Immature natural killer cell (primary cell): ENCODE measurements around the gene KIF2C. TPM values are rescaled to one million over a fixed set of nuclear protein-coding genes. Genes with fewer than 3 reads are reported as not detected.
A peak's percentile ranks its signal among the peaks of the same experiment; 100 is the strongest.
"Not testable (repeated sequence)": the region's sequence is repeated elsewhere in the genome, so short reads cannot be mapped to it uniquely, and the experiment has no call there.

Experiments used
- DNase-seq, 3 donors: peaks; one replicate each; pipeline ENCODE4 v3.0.0; 2022; ENCODE audit warnings: mixed read lengths in 1 of 3
- H3K27ac Mint-ChIP-seq, 6 donors: one replicate each; pipeline ENCODE4 v1.8.0; 2020; ENCODE audit warnings: mixed read lengths in 6 of 6, mild to moderate bottlenecking in 5 of 6, inconsistent platforms in 4 of 6, moderate library complexity in 3 of 6
- H3K27me3 Mint-ChIP-seq, 3 donors: one replicate each; pipeline ENCODE4 v1.8.0; 2020 to 2021; ENCODE audit warnings: low read depth in 3 of 3, mild to moderate bottlenecking in 3 of 3, mixed read lengths in 3 of 3, moderate library complexity in 3 of 3, inconsistent platforms in 1 of 3
- H3K36me3 Mint-ChIP-seq, 3 donors: one replicate each; pipeline ENCODE4 v1.8.0; 2020; ENCODE audit warnings: mixed read lengths in 3 of 3, inconsistent platforms in 2 of 3, mild to moderate bottlenecking in 2 of 3
- H3K4me1 Mint-ChIP-seq, 2 donors: one replicate each; pipeline ENCODE4 v1.8.0; 2020; ENCODE audit warnings: inconsistent platforms in 2 of 2, mild to moderate bottlenecking in 2 of 2, mixed read lengths in 2 of 2, moderate library complexity in 1 of 2
- H3K4me3 Mint-ChIP-seq, 5 donors: one replicate each; pipeline ENCODE4 v1.8.0; 2020; ENCODE audit warnings: mild to moderate bottlenecking in 5 of 5, mixed read lengths in 5 of 5, inconsistent platforms in 3 of 5, moderate library complexity in 3 of 5
- H3K9me3 Mint-ChIP-seq, 6 donors: one replicate each; pipeline ENCODE4 v1.8.0; 2020; ENCODE audit warnings: mild to moderate bottlenecking in 6 of 6, mixed read lengths in 6 of 6, inconsistent platforms in 4 of 6, moderate library complexity in 3 of 6
- polyA plus RNA-seq, 3 donors: library from polyadenylated mRNA; unstranded; fragments of 300-500 nt; fragmentation: Illumina TruSeq; gene quantifications; one replicate each; pipeline ENCODE4 v1.2.3, GENCODE V29; 2021

Gene KIF2C
- 1 to 10 TPM in 1 of 3 donors, under 1 TPM in 1, not detected in 1; 0.51 to 1.1 TPM for polyA plus RNA-seq

- Mint-ChIP-seq H3K27ac (peak within 1 kb of the TSS; percentile 94 to 97 (median 95)), H3K4me1 (peaks cover 17 to 20% of the 10 kb centered on the region in 2 donors), H3K9me3 (no peaks in the 10 kb centered on the region), H3K36me3 (no peaks in the 10 kb centered on the region), H3K4me3 (peak within 1 kb of the TSS; percentile 93 to 97 (median 95)), H3K27me3 (peaks cover 0 to 13% (median 2%) of the 10 kb centered on the region in 3 donors)
- peak; percentile 94 to 95 (median 94) for DNase-seq
Observed at GRCh38 chr1:44739307-44740178, at the start of gene KIF2C. Gene KIF2C, plus strand, starts transcription at chr1:44739837. Its CDS starts 96 bp downstream, at chr1:44739933.

DNA sequence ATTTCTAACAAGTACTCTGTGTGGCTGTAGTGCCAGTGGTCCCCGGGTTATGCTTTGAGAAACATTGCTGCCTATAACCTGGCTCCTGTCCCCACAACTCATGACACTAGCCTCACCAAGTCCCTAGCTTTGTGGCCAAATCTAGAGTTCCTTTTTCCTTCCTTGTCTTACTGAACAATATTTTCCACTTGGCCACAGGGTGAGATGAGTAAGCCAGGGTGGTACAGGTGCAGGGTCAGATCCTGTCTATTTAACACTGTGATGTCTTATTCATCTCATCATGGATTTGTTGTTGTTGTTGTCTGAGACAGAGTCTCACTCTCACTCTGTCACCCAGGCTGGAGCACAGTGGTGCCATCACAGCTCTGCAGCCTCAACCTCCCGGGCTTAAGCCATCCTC, 46.5 kb upstream of the KIF2C start:
- DNase-seq, result no peak
- H3K36me3 Mint-ChIP-seq, result no peaks in the 10 kb centered on the region
- H3K27me3 Mint-ChIP-seq, result peaks cover 1 to 5% (median 4%) of the 10 kb centered on the region in 3 donors
- H3K4me1 Mint-ChIP-seq, result peaks cover 24 to 25% of the 10 kb centered on the region in 2 donors
- H3K27ac Mint-ChIP-seq, result peak overlapping the region in 1 of 6 donors; percentile 6
- no peaks in the 10 kb centered on the region for H3K9me3 Mint-ChIP-seq
- no peak overlapping the region for H3K4me3 Mint-ChIP-seq

DNA sequence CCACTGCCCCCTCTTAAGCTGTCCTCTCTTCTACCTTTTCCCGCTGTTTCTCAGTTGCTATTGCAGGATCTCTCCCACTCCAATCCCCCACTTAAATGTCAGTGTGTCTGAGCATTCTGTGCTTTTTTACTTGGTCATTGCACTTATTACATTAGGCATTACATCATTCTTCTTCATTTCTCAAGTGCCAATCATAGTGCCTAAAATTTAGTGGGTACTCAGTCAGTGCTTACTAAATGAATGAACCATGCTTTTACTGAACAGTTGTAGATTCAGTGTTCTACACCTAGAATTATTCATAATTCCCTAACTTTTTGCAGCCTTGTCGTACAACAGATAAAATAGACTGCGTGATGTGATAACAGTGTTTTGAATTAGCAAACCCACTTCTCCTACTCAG, 45.7 kb upstream of the KIF2C start:
- no peak for DNase-seq
- peaks cover 1 to 5% (median 4%) of the 10 kb centered on the region in 3 donors for H3K27me3 Mint-ChIP-seq
- no peaks in the 10 kb centered on the region for H3K36me3 Mint-ChIP-seq
- no peaks in the 10 kb centered on the region for H3K9me3 Mint-ChIP-seq
- no peak overlapping the region for H3K4me3 Mint-ChIP-seq
- H3K4me1 Mint-ChIP-seq, result peaks cover 25 to 27% of the 10 kb centered on the region in 2 donors
- no peak overlapping the region for H3K27ac Mint-ChIP-seq

GRCh38 chr1:44694863-44695478, 44.7 kb upstream of the KIF2C start:
- peak overlapping the region in 4 of 6 donors; percentile 4 to 41 (median 30) for H3K27ac Mint-ChIP-seq
- peaks cover 25 to 27% of the 10 kb centered on the region in 2 donors for H3K4me1 Mint-ChIP-seq
- H3K27me3 Mint-ChIP-seq, result peaks cover 1 to 5% (median 4%) of the 10 kb centered on the region in 3 donors
- no peaks in the 10 kb centered on the region for H3K36me3 Mint-ChIP-seq
- no peak for DNase-seq
- H3K4me3 Mint-ChIP-seq, result peak overlapping the region in 1 of 5 donors; percentile 10
- H3K9me3 Mint-ChIP-seq, result no peaks in the 10 kb centered on the region

GRCh38 chr1:44695671-44696070, 44.0 kb upstream of the KIF2C start:
- peaks cover 1 to 4% (median 3%) of the 10 kb centered on the region in 3 donors for H3K27me3 Mint-ChIP-seq
- H3K4me1 Mint-ChIP-seq, result peaks cover 25 to 27% of the 10 kb centered on the region in 2 donors
- H3K9me3 Mint-ChIP-seq, result no peaks in the 10 kb centered on the region
- no peaks in the 10 kb centered on the region for H3K36me3 Mint-ChIP-seq
- DNase-seq, result no peak
- no peak overlapping the region for H3K4me3 Mint-ChIP-seq
- peak overlapping the region in 5 of 6 donors; percentile 87 to 93 (median 90) for H3K27ac Mint-ChIP-seq

DNA sequence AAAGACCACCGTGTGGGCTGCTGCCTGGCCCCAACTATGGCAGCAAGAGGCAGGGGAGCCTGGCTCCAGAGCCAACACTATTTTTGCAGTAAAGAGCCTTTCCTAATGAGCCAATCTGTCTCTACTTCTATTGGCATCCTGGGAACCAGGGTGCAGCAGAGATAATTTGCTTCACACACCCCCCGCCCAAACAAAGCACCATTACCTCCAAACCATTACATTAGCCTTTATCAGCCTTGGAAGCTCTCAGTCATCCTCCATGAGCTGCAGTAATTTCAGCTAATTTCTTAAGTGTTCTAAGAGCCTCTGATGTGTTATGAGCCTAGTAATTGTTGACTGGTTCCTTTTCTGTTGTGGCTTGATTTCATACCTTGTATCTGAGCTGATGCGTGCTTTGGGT, 43.5 kb upstream of the KIF2C start:
- Mint-ChIP-seq H3K27ac (peak overlapping the region; percentile 84 to 93 (median 90)), H3K4me3 (peak overlapping the region in 1 of 5 donors; percentile 76), H3K9me3 (no peaks in the 10 kb centered on the region), H3K27me3 (peaks cover 1 to 4% (median 4%) of the 10 kb centered on the region in 3 donors), H3K36me3 (no peaks in the 10 kb centered on the region), H3K4me1 (peaks cover 25 to 27% of the 10 kb centered on the region in 2 donors)
- no peak for DNase-seq

- Mint-ChIP-seq H3K9me3 (no peaks in the 10 kb centered on the region), H3K4me1 (peaks cover 25 to 27% of the 10 kb centered on the region in 2 donors), H3K27ac (peak overlapping the region; percentile 79 to 93 (median 90)), H3K27me3 (peaks cover 0 to 7% (median 1%) of the 10 kb centered on the region in 3 donors), H3K36me3 (no peaks in the 10 kb centered on the region), H3K4me3 (peak overlapping the region; percentile 37 to 76 (median 73))
- DNase-seq, result peak; percentile 41 to 63 (median 50)
Observed at GRCh38 chr1:44696789-44697345, 42.8 kb upstream of the KIF2C start.

- no peaks in the 10 kb centered on the region for H3K36me3 Mint-ChIP-seq
- peaks cover 0 to 9% (median 1%) of the 10 kb centered on the region in 3 donors for H3K27me3 Mint-ChIP-seq
- H3K9me3 Mint-ChIP-seq, result no peaks in the 10 kb centered on the region
- peak overlapping the region in 5 of 6 donors; percentile 84 to 93 (median 90) for H3K27ac Mint-ChIP-seq
- no peak overlapping the region for H3K4me3 Mint-ChIP-seq
- DNase-seq, result no peak
- H3K4me1 Mint-ChIP-seq, result peaks cover 25 to 27% of the 10 kb centered on the region in 2 donors
Observed at GRCh38 chr1:44698138-44698537, 41.5 kb upstream of the KIF2C start.

DNA sequence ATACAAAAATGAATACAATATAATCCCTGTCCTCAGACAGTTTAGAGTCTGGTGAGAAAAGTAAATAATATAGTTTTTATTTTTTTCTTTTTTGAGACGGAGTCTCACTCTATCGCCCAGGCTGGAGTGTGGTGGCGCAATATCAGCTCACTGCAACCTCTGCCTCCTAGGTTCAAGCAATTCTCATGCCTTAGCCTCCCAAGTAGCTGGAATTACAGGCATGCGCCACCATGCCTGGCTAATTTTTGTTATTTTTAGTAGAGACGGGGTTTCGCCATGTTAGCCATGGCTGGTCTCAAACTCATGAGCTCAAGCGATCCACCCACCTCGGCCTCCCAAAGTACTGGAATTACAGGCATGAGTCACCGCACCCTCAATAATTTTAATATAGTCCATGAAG, 40.3 kb upstream of the KIF2C start:
- not testable (repeated sequence) for H3K9me3 Mint-ChIP-seq, H3K36me3 Mint-ChIP-seq, H3K27ac Mint-ChIP-seq

GRCh38 chr1:44700573-44700972, 39.1 kb upstream of the KIF2C start:
- Mint-ChIP-seq H3K9me3 (no peaks in the 10 kb centered on the region), H3K4me1 (peaks cover 23 to 27% of the 10 kb centered on the region in 2 donors), H3K36me3 (no peaks in the 10 kb centered on the region), H3K27ac (no peak overlapping the region), H3K27me3 (peaks cover 0 to 9% (median 0%) of the 10 kb centered on the region in 3 donors), H3K4me3 (no peak overlapping the region)
- DNase-seq, result no peak

More for the DNA sequence above, 40.3 kb upstream of the KIF2C start:
- peaks cover 25 to 27% of the 10 kb centered on the region in 2 donors for H3K4me1 Mint-ChIP-seq
- DNase-seq, H3K27me3 Mint-ChIP-seq, H3K4me3 Mint-ChIP-seq: not testable (repeated sequence)

DNA sequence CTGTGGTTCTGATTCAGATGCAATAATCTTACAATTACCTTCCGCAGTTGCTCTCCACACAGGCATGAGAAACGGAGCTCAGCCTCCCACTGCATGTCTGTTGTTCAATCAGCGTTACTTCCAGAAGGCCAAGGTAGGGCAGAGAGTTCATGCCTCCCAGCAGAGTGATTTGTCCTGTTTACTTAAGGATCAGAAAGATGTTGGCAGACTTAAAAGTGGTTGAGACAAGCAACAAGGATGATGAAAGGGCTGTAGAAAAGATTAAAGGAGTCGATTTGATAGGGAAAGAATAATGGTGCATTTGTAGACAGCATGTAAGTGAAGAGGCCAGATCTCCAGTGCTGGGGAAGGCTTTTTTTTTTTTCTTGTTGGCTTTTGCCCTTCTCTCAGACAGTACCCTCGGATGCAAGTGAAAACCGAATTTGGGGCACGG, 38.5 kb upstream of the KIF2C start:
- Mint-ChIP-seq H3K4me3 (no peak overlapping the region), H3K36me3 (no peaks in the 10 kb centered on the region), H3K27ac (peak overlapping the region in 1 of 6 donors; percentile 53), H3K4me1 (peaks cover 19 to 22% of the 10 kb centered on the region in 2 donors), H3K27me3 (peaks cover 0 to 9% (median 0%) of the 10 kb centered on the region in 3 donors), H3K9me3 (no peaks in the 10 kb centered on the region)
- no peak for DNase-seq

DNA sequence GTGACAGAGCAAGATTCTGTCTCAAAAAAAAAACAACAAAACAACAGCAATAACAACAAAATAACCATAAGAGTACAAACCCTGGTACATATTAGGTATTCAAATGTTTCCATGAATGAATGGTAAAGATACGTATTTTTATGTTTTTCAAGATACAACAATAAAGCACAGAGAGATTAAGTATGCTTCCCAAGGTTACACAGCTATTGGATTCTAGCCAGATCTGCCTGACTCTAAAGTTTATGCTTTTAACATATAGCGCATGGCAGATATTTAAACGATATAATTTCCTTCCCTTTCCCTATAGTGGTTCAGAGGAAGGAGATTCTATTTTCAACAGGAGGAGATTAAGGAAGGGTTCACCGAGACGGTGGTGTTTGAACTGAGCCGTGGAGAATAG, 34.2 kb upstream of the KIF2C start:
- Mint-ChIP-seq H3K4me1 (peaks cover 4 to 7% of the 10 kb centered on the region in 2 donors), H3K4me3 (no peak overlapping the region), H3K36me3 (no peaks in the 10 kb centered on the region), H3K9me3 (no peaks in the 10 kb centered on the region), H3K27me3 (peaks cover 0 to 6% (median 2%) of the 10 kb centered on the region in 3 donors), H3K27ac (no peak overlapping the region)
- no peak for DNase-seq

- H3K36me3 Mint-ChIP-seq, result no peaks in the 10 kb centered on the region
- H3K9me3 Mint-ChIP-seq, result no peaks in the 10 kb centered on the region
- H3K27me3 Mint-ChIP-seq, result peaks cover 0 to 6% (median 5%) of the 10 kb centered on the region in 3 donors
- H3K4me1 Mint-ChIP-seq, result peaks cover 4 to 7% of the 10 kb centered on the region in 2 donors
- no peak overlapping the region for H3K4me3 Mint-ChIP-seq
- no peak for DNase-seq
- peak overlapping the region in 1 of 6 donors; percentile 43 for H3K27ac Mint-ChIP-seq
Observed at GRCh38 chr1:44705938-44706337, 33.7 kb upstream of the KIF2C start.
